Ovary (tissue), 9 donors: ENCODE measurements around the gene POMC. TPM values are rescaled to one million over a fixed set of nuclear protein-coding genes. Genes with fewer than 3 reads are reported as not detected.

Experiments used
- DNase-seq, 5 donors: peaks; one replicate each; pipeline ENCODE4 v3.0.0-alpha.2; 2019 to 2020
- H3K27ac ChIP-seq, 2 donors: fragments of 200-600 bp; one replicate each; pipeline versions ENCODE4 v1.5.1 to v1.8.0; 2019 to 2022
- H3K27me3 ChIP-seq: fragments of 200-600 bp; one replicate; pipeline ENCODE4 v1.8.0; 2022
- H3K36me3 ChIP-seq: fragments of 200-600 bp; sonication (generic); one replicate; pipeline ENCODE4 v1.5.1; 2019
- H3K4me1 ChIP-seq: one replicate; pipeline ENCODE4 v1.8.1; 2013; ENCODE audit warnings: mild to moderate bottlenecking, moderate library complexity; ENCODE audit not compliant: insufficient read depth
- H3K4me3 ChIP-seq: fragments of 200-600 bp; sonication (generic); one replicate; pipeline ENCODE4 v1.5.1; 2017
- H3K9me3 ChIP-seq, 2 donors: fragments of 200-600 bp in 1 of 2; sonication (generic) in 1 of 2; one replicate each; pipeline versions ENCODE4 v1.5.1 to v1.8.1; 2013 to 2019; ENCODE audit warnings: mild to moderate bottlenecking in 1 of 2, moderate library complexity in 1 of 2
- CTCF ChIP-seq, 3 donors: fragments of 450-650 bp in 2 of 3; fragments of 200-600 bp in 1 of 3; IDR thresholded peaks; one replicate each; pipeline versions ENCODE4 v1.5.1 to v1.8.0; 2016 to 2022; ENCODE audit warnings: antibody characterized with exemption in 3 of 3, mild to moderate bottlenecking in 1 of 3
- EP300 ChIP-seq: sonication (generic); formaldehyde crosslinking; IDR thresholded peaks from one replicate; pipeline ENCODE4 v1.6.1; 2017; ENCODE audit warnings: antibody characterized with exemption
- POLR2A ChIP-seq: fragments of 450-650 bp; IDR thresholded peaks from one replicate; pipeline ENCODE4 v1.6.1; 2017; ENCODE audit warnings: antibody characterized with exemption, mild to moderate bottlenecking, moderate library complexity
- WGBS, 3 donors: extraction: QIAGEN DNeasy Blood & Tissue Kit in 1 of 3; methylation state at CpG; one replicate each; pipeline versions ENCODE4 v1.1.5 to v1.1.7; 2013 to 2017; 5-methylcytosine and 5-hydroxymethylcytosine counted together
- intact Hi-C, 4 donors: fragments of 100-400 bp; cut with DNase I; formaldehyde crosslinking; loops; one replicate each; pipeline versions ENCODE4 v1.11.0 to v1.15.1; 2022 to 2023
- polyA plus RNA-seq, 2 donors: library from polyadenylated mRNA; stranded (reverse); fragments of 200-250 nt in 1 of 2; fragments of 350-450 nt in 1 of 2; fragmentation: Illumina TruSeq in 1 of 2; extraction: RNeasy Lipid Tissue Mini Kit (QIAGEN cat#74804) in 1 of 2; gene quantifications; one replicate each; pipeline ENCODE4 v1.2.3, GENCODE V29; 2013 to 2014
- total RNA-seq, 7 donors: library from RNA; depleted of rRNA in 2 of 7; stranded (reverse); fragments of >200 nt in 2 of 7; fragmentation: NEBNext Ultra II Directional in 3 of 7; extraction: Animal tissue kit (Norgen Biotek cat#: 25700) in 3 of 7; gene quantifications; one replicate each; pipeline versions ENCODE4 v1.1.0 to v1.2.4, GENCODE V29; 2016 to 2023
- donor health status: DM: no; HTN: no; CAD: no; lungs with moderate emphysema.
- donor health status: DM: no; HTN: no; CAD: no.
- donor health status: Bipolar disorder and iron deficiency.
- donor health status: DM: yes; HTN: yes; CAD: no.
- donor health status: DM: no; HTN: no; CAD: no.
- donor health status: DM: yes; HTN: yes; CAD: no.

The POMC gene
- total and polyA plus RNA-seq, 9 donors, result 1.4 to 5.0 (median 2.4) TPM; not detected in 1

DNA sequence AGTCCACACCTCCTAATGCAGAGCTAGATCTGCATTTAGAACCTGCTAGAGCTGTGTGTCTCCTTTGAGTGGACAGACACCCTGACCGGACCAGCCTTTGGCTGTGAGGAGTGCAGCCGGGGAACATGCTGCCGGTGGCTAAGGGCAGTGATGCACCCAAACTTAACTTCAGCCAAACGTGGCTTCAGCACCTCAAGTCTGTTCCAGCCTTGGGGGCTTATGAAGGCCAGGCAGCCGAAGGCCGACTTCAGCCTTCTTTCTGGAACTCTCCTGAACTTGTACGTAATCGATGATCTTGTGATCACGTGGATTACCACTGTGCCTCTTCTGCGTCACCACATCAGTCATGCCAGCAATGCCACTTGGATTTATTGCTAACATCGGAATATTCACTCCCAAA lies 49.1 kb downstream of the POMC start:
- intact Hi-C loops, result no loop called here
- H3K36me3 ChIP-seq, result no peaks in the 10 kb centered on the region

DNA sequence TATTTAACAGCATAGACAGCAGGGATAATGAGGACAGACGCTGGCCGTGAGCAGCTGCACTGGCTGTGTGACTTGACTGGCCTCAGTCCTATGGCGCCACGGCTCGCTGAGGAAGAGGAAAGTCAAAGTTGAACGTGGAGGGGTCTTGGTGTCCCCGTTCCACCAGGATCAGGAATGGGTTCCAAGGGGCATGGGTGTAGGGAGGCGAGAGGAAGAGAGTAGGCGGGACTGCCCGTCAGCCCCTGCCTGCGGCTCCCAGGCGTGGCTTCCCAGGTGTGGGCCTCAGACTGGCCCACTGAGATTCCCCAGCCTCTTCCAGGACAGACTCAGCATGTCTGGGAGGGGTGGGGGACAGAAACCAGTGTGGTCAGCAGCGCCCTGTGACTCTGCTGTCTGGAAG lies 51.4 kb downstream of the POMC start:
- Histone ChIP-seq H3K27me3 (no peaks in the 10 kb centered on the region), H3K27ac (no peak overlapping the region), H3K4me3 (no peak overlapping the region), H3K9me3 (no peaks in the 10 kb centered on the region), H3K36me3 (no peaks in the 10 kb centered on the region), H3K4me1 (no peaks in the 10 kb centered on the region)
- DNase-seq, result no peak
- no peak for TF ChIP-seq EP300
- TF ChIP-seq CTCF (IDR thresholded peaks at IDR 0.05), result no peak
- TF ChIP-seq POLR2A, result no peak
- WGBS, 3 donors, result 92 to 95% (median 94%) methylated on average over 13 of the region's 13 CpGs
- intact Hi-C loops, result no loop called here

More for the DNA sequence above, 49.1 kb downstream of the POMC start:
- WGBS, 3 donors, result 84 to 89% (median 86%) methylated on average over 11 of the region's 11 CpGs
- TF ChIP-seq EP300, result no peak
- TF ChIP-seq POLR2A, result no peak
- Histone ChIP-seq H3K4me1 (no peaks in the 10 kb centered on the region), H3K27ac (no peak overlapping the region), H3K4me3 (no peak overlapping the region), H3K9me3 (no peaks in the 10 kb centered on the region), H3K27me3 (no peaks in the 10 kb centered on the region)
- DNase-seq, result no peak

GRCh38 chr2:25115902-25116301 lies 52.5 kb downstream of the POMC start:
- no peak overlapping the region for H3K4me3 ChIP-seq
- WGBS, 3 donors, result 68 to 73% (median 69%) methylated on average over 4 of the region's 4 CpGs
- H3K4me1 ChIP-seq, result no peaks in the 10 kb centered on the region
- H3K27ac ChIP-seq, result no peak overlapping the region
- no peaks in the 10 kb centered on the region for H3K9me3 ChIP-seq
- TF ChIP-seq POLR2A, result no peak
- TF ChIP-seq CTCF (IDR thresholded peaks at IDR 0.05), result no peak
- no peak for TF ChIP-seq EP300
- H3K36me3 ChIP-seq, result no peaks in the 10 kb centered on the region
- DNase-seq, result no peak
- intact Hi-C loops, result no loop called here
- no peaks in the 10 kb centered on the region for H3K27me3 ChIP-seq

DNA sequence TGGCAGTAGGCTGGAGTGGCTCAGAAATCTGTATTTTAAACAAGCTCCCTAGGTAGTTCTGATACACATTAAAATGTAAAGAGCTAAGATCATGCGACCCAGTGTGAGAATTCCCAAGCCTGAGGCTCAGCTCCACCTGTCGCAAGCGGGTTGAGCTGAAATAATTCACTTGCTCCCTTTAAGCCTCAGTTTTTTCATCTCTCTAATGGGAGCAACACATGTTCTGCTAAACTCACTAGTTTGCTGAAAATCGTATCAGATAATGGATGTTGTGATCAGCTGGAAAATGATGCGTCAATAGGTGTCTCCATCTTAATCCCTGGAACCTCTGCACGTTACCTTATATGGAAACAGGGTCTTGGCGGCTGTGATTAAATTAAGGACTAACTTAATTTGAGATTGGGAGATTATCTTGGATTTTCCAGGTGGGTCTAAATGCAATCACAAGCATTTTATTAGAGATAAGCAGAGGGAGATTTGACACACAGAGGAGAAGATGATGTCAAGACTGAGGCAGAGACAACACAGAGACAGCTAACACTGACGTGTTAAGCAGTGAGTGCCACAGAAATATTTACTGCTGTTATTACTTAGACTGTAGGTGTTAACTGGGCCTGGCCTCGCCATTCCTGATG lies 53.0 kb downstream of the POMC start:
- DNase-seq, result no peak
- Histone ChIP-seq H3K4me1 (no peaks in the 10 kb centered on the region), H3K36me3 (no peaks in the 10 kb centered on the region), H3K9me3 (no peaks in the 10 kb centered on the region), H3K27me3 (no peaks in the 10 kb centered on the region), H3K27ac (no peak overlapping the region), H3K4me3 (no peak overlapping the region)
- no peak for TF ChIP-seq EP300
- TF ChIP-seq POLR2A, result no peak
- no peak for TF ChIP-seq CTCF (IDR thresholded peaks at IDR 0.05)
- intact Hi-C loops, result no loop called here
- WGBS, 3 donors, result 88 to 92% (median 91%) methylated on average over 9 of the region's 9 CpGs

DNA sequence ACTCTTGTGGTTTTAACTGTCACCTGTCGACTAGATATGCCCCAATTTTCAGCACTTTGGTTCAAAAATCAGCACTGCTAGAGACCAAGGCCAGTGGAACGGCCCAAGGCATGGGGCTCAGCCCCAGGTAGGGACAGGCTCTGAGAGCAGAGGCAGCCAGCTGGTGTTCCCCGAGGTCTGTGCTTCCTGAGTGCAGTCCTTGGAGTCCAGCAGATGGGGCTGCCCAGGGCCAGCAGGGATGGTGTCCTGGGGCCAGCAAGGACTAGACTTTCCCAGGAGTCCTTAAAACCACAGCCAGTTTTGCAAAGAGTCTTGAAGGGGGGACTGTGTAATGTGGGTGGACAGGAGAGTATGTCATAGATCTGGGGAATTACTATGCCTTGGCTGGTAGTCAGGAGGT lies 56.3 kb downstream of the POMC start:
- no peaks in the 10 kb centered on the region for H3K9me3 ChIP-seq
- 75 to 86% (median 83%) methylated on average over 3 of the region's 3 CpGs for WGBS, 3 donors
- no peak for TF ChIP-seq POLR2A
- no peak for TF ChIP-seq EP300
- no peak for TF ChIP-seq CTCF (IDR thresholded peaks at IDR 0.05)
- no peaks in the 10 kb centered on the region for H3K4me1 ChIP-seq
- H3K36me3 ChIP-seq, result no peaks in the 10 kb centered on the region
- H3K4me3 ChIP-seq, result no peak overlapping the region
- intact Hi-C loops, result no loop called here
- H3K27ac ChIP-seq, result no peak overlapping the region
- DNase-seq, result no peak
- H3K27me3 ChIP-seq, result no peaks in the 10 kb centered on the region
